GM12874 (cell line): Measurements from ENCODE around the gene MTCH1.

Source experiments
- TF ChIP-seq, protein P1 (sequence below): IDR thresholded peaks from 2 replicates; pipeline ENCODE4 v1.5.1; 2011; ENCODE audit warnings: low read depth, mild to moderate bottlenecking, control low read depth, low read length, moderate library complexity; ENCODE audit not compliant: insufficient read depth

Gene MTCH1

DNA sequence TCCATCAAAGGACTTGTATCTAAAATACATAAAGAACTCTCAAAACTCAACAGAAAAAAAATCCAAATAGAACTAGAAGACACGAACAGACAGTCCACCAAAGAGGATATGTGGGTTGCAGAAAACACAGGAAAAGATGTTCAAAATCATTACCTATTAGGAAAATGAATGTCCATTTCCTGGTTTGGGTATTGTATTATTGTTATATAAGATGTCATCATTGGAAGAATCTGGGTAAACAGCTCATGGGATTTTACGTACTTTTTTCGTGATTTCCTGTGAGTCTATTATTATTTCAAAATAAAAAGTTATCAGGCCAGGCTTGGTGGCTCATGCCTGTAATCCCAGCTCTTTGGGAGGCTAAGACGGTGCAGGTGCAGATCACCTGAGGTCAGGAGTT, 40.7 kb downstream of the MTCH1 start:
- TF ChIP-seq, protein P1, sequence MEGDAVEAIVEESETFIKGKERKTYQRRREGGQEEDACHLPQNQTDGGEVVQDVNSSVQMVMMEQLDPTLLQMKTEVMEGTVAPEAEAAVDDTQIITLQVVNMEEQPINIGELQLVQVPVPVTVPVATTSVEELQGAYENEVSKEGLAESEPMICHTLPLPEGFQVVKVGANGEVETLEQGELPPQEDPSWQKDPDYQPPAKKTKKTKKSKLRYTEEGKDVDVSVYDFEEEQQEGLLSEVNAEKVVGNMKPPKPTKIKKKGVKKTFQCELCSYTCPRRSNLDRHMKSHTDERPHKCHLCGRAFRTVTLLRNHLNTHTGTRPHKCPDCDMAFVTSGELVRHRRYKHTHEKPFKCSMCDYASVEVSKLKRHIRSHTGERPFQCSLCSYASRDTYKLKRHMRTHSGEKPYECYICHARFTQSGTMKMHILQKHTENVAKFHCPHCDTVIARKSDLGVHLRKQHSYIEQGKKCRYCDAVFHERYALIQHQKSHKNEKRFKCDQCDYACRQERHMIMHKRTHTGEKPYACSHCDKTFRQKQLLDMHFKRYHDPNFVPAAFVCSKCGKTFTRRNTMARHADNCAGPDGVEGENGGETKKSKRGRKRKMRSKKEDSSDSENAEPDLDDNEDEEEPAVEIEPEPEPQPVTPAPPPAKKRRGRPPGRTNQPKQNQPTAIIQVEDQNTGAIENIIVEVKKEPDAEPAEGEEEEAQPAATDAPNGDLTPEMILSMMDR, result no peak

GRCh38 chr6:36944650-36945049, 41.3 kb downstream of the MTCH1 start:
- TF ChIP-seq, protein P1, result no peak

- TF ChIP-seq, protein P1, result no peak
Measured at GRCh38 chr6:36940027-36940426, 46.0 kb downstream of the MTCH1 start.

GRCh38 chr6:36938536-36938935, 47.5 kb downstream of the MTCH1 start:
- TF ChIP-seq, protein P1, result no peak

- TF ChIP-seq, protein P1, result no peak
Measured at GRCh38 chr6:36937896-36938295, 48.1 kb downstream of the MTCH1 start.

GRCh38 chr6:36936824-36937223, 49.2 kb downstream of the MTCH1 start:
- TF ChIP-seq, protein P1, result no peak

GRCh38 chr6:36934901-36935300, 51.1 kb downstream of the MTCH1 start:
- TF ChIP-seq, protein P1, result no peak

DNA sequence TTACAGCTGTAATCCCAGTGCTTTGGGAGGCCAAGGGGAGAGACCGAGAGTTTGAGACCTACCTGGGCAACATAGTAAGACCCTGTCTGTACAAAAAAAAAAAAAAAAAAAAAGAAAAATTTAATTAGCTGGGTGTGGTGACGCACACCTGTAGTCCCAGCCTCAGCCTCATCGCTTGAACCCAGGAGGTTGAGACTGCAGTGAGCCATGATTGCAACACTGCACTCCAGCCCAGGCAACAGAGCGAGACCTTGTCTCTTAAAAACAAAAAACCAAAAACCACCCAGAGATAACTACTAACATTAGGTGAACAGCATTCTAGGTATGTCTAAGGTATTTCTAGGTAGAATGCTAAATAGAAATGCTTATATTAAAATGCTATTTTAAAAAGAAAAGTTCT, 52.5 kb downstream of the MTCH1 start:
- TF ChIP-seq, protein P1, result no peak
